NCI-H748 (cell line): ENCODE data around the gene TMTC2.

Experiments used
- DNase-seq: peaks from one replicate; lab custom pipeline; 2025; ENCODE audit not compliant: unreplicated experiment; lab: John Stamatoyannopoulos, UW

The TMTC2 gene

GRCh38 chr12:83005534-83006197 lies 319.0 kb downstream of the TMTC2 start:
- DNase-seq: no peak

GRCh38 chr12:83008703-83009102 lies 322.0 kb downstream of the TMTC2 start:
- DNase-seq: no peak

GRCh38 chr12:83010169-83010804 lies 323.6 kb downstream of the TMTC2 start:
- DNase-seq: no peak

GRCh38 chr12:83015390-83016217 lies 328.9 kb downstream of the TMTC2 start:
- DNase-seq: no peak

- no peak for DNase-seq
Measured at GRCh38 chr12:83016218-83016835, 329.6 kb downstream of the TMTC2 start.

- DNase-seq: no peak
Measured at GRCh38 chr12:83016991-83017390, 330.3 kb downstream of the TMTC2 start.

GRCh38 chr12:83018088-83018487 lies 331.4 kb downstream of the TMTC2 start:
- DNase-seq: no peak

GRCh38 chr12:83027021-83027723 lies 340.5 kb downstream of the TMTC2 start:
- DNase-seq: no peak

GRCh38 chr12:83031196-83031595 lies 344.5 kb downstream of the TMTC2 start:
- no peak for DNase-seq

- no peak for DNase-seq
Measured at GRCh38 chr12:83036847-83037246, 350.1 kb downstream of the TMTC2 start.

- DNase-seq: no peak
Measured at GRCh38 chr12:83039413-83039812, 352.7 kb downstream of the TMTC2 start.

GRCh38 chr12:83040339-83040738 lies 353.6 kb downstream of the TMTC2 start:
- DNase-seq: no peak

GRCh38 chr12:83040991-83041390 lies 354.3 kb downstream of the TMTC2 start:
- no peak for DNase-seq

GRCh38 chr12:83042441-83043200 lies 355.9 kb downstream of the TMTC2 start:
- no peak for DNase-seq

GRCh38 chr12:83044736-83045135 lies 358.0 kb downstream of the TMTC2 start:
- DNase-seq: no peak

- DNase-seq: no peak
Measured at GRCh38 chr12:83046019-83046418, 359.3 kb downstream of the TMTC2 start.

- DNase-seq: no peak
Measured at GRCh38 chr12:83049306-83049705, 362.6 kb downstream of the TMTC2 start.

GRCh38 chr12:83052890-83053541 lies 366.3 kb downstream of the TMTC2 start:
- no peak for DNase-seq

GRCh38 chr12:83057436-83057835 lies 370.7 kb downstream of the TMTC2 start:
- DNase-seq: no peak

GRCh38 chr12:83059107-83059506 lies 372.4 kb downstream of the TMTC2 start:
- no peak for DNase-seq
